ENCODE measurements around the gene GRAMD1B. TPM values are rescaled to one million over a fixed set of nuclear protein-coding genes. Genes with fewer than 3 reads are reported as not detected.
A peak's percentile ranks its signal among the peaks of the same experiment; 100 is the strongest.
"Not testable (repeated sequence)": the region's sequence is repeated elsewhere in the genome, so short reads cannot be mapped to it uniquely, and the experiment has no call there.

GRAMD1B gene
- total RNA-seq, 1 donor from 2014 or later = 1.4 TPM

DNA sequence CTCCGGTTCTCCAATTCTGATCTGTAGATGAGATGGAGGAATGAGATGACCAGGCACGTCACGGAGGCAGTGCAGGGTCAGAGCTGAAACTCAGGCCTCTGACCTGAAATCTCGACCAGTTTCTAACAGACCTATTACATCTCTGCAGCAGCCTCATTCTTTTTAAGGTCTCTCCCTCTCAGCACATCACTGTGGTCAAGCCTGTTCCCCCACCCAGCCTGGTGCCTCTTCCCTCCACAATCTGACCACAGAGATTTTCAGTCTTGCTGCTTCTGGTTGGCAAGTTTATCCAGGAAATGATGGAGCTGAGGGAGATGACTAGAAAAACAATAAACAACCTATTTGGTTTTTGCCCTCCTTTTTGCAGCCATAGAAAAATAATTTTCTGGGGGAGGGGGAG lies 9.5 kb downstream of the GRAMD1B start:
- DNase-seq (ENCODE audit: low spot score) (no peak), ATAC-seq (no peak)

DNA sequence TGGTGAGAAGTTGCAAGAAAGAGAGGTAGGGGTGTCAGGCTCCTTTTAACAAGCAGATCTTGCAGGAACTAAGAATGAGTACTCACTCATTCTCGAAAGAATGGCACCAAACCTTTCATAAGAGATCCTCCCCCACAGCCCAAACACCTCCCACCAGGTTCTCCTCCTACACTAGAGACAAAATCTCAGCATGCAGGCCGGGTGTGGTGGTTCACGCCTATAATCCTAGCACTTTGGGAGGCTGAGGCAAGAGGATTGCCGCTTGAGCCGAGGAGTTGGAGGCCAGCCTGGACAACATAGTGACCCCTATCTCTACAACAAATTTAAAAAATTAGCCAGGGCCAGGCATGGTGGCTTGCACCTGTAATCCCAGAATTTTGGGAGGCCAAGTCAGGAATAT lies 11.1 kb downstream of the GRAMD1B start:
- DNase-seq (ENCODE audit: low spot score) = no peak
- no peak for ATAC-seq

- ATAC-seq = no peak
Observed at GRCh38 chr11:123443851-123444623, 14.0 kb downstream of the GRAMD1B start.

GRCh38 chr11:123448823-123449222 lies 18.8 kb downstream of the GRAMD1B start:
- ATAC-seq (no peak), DNase-seq (ENCODE audit: low spot score) (no peak)

More at GRCh38 chr11:123443851-123444623, 14.0 kb downstream of the GRAMD1B start:
- no peak for DNase-seq (ENCODE audit: low spot score)

- ATAC-seq = no peak
- DNase-seq (ENCODE audit: low spot score) = no peak
Observed at GRCh38 chr11:123449436-123449835, 19.4 kb downstream of the GRAMD1B start.

DNA sequence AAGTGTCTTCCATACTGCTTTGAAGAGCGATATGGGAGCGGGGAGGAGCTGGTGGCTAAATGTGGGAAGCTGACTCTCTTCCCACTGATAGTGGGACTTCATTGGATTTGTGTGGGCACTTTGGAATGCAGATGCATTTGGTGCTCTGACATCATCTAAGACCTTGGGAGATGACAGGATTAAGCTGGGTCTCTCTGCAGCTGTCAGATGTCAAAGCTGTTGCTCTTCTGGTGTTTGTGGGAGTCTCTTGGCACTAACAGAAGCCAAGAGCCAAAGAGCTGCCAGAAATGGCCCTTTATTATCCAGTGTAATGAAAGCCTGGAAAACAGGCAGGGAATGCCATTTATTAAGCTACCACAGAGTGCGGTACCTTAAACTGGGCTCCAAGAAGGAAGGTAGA lies 20.6 kb downstream of the GRAMD1B start:
- ATAC-seq = no peak
- DNase-seq (ENCODE audit: low spot score) = no peak

GRCh38 chr11:123451183-123451781 lies 21.2 kb downstream of the GRAMD1B start:
- no peak for ATAC-seq
- no peak for DNase-seq (ENCODE audit: low spot score)

DNA sequence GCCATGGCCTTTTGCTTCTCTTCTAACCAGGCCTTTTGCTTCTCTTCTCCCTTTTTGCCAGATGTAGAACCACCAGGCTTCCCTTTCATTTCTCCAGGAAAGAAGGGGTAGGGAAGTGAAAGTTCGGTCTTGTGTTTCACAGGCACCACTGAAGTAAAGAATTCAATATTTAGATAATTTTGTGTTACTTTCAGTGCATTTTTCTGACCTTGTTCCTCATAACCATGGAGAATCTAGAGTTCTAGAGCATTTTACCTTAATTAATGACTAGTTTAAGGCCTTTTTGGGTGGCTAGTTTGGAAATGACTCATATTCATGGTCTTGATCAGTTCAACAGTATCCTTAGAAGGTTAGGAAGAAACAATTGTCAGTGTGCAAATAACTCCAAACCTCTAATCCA lies 22.7 kb downstream of the GRAMD1B start:
- DNase-seq (ENCODE audit: low spot score) (no peak), ATAC-seq (no peak)

DNA sequence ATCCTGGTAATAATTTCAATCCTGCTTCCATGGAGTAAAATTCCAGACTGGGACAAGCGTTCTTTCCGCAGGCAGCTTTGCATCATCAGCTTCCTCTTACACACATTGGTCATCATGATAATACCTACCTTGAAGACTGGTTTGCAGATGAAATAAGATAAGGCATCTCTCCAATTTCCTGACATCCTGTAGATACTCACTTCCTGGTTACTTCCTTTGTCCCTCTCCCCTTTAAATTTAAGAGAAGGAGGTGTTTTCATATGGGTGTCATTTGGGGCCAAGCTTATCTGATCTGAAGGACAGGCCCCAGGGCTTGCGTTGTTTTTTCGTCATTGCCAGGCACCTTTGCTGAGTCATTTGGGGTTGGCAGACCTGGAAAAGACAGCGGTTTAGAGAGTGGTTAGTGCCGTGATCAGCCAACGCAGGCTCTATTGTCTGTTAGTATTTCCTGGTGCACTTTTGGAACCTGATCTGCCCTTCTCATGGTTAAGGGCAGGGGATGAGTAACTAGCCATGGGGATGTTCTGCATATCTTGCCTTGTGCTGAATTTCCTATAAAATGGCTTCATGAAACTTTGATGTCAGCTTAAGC lies 24.1 kb downstream of the GRAMD1B start:
- no peak for ATAC-seq
- no peak for DNase-seq (ENCODE audit: low spot score)

- no peak for ATAC-seq
- no peak for DNase-seq (ENCODE audit: low spot score)
Observed at GRCh38 chr11:123454796-123455195, 24.7 kb downstream of the GRAMD1B start.

- DNase-seq (ENCODE audit: low spot score) = not testable (repeated sequence)
Observed at GRCh38 chr11:123456448-123456847, 26.4 kb downstream of the GRAMD1B start.

DNA sequence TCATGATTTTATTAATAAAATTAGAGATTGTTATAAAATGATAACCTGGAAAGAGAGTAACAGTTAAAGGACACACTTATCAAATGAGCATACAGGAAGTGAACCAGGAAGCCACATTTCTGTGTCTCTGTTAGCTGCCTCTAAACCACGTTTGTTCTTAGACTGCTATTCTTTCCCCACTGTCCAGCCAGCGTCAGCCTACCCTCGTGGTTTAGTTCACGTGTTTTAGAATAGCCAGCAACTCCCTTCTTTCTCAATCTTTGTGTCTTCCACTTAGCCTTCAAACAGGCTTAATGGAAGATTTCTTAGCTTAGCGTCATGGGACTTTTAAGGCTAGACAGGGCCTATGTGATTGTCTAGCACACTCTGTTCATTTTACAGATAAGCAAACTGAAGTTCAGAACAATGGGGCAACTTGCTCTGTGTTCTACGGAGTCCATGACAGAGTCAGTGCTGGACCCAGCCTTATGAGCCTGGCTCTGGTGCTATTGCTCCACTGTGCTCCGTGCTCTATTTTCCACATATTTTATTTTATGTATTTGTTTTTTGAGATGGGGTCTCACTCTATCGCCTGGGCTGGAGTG lies 27.2 kb downstream of the GRAMD1B start:
- ATAC-seq (peak; percentile 31), DNase-seq (ENCODE audit: low spot score) (no peak)

More at GRCh38 chr11:123456448-123456847, 26.4 kb downstream of the GRAMD1B start:
- not testable (repeated sequence) for ATAC-seq

GRCh38 chr11:123458501-123458900 lies 28.4 kb downstream of the GRAMD1B start:
- DNase-seq (ENCODE audit: low spot score) (no peak), ATAC-seq (no peak)

DNA sequence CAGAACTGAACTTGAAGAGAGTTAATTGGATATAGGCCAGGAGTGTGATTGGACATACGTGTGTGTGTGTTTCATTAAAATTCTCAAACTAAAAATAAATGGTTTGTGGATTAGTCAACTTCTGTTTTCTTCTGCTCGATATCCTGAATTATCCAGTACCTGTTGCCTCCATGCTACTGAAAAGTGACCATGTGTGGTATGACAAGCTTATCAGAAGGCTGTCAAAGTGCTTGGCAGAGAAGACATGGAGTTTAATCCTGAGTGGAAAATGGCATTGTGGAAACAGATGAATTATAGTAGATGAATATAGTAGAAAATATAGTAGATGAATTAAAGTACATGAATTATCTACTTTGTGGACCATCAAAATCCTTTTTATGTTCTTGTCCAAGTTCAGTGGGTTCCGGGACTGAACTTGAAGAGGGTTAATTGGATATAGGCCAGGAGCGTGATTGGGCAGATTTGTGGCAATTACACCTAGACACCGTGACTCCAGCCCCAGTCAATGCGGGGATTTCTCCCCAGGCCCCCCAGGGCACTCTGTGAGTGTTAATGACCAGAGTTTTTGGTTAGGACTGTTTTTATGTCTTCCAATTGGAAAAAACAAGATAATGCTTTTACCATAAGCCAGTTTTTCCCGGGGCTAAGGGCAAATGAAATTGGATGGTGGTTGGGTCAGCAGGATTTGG lies 30.1 kb downstream of the GRAMD1B start:
- ATAC-seq (no peak), DNase-seq (ENCODE audit: low spot score) (no peak)

DNA sequence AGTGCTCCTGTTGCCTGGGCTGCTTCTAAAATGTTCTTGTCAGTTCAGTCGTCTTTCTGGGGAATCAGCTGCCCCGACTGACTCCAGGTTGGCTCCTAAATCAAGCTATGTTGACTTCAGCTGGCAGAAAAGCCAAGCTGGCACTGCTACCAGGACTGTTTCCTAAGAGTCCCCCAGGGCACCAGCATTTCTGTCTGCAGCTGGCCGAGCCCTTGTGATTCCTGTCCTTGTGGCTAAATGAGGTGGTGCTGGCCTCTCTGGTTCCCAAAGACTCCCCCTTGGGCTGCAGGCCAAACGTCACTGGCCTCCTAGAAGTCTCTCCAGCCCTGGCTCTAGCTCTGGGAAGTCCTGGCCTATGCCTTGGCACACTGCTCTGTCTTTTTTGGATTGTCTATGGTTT lies 31.1 kb downstream of the GRAMD1B start:
- peak; percentile 58 for ATAC-seq
- DNase-seq (ENCODE audit: low spot score) = no peak

GRCh38 chr11:123465667-123466066 lies 35.6 kb downstream of the GRAMD1B start:
- peak; percentile 26 for ATAC-seq
- not testable (repeated sequence) for DNase-seq (ENCODE audit: low spot score)

DNA sequence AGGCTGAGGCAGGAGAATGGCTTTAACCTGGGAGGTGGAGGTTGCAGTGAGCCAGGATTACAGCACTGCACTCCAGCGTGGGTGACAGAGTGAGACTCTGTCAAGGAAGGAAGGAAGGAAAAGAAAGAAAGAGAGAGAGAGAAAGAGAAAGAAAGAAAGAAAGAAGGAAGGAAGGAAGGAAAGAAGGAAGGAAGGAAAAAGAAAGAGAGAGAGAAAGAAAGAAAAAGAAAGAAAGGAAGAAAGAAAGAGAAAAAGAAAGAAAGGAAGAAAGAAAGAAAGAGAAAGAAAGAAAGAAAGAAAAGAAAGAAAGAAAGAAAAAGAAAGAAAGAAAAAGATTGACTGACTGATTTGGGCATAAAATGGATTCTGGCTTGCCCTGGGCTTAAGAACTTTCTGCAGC lies 36.1 kb downstream of the GRAMD1B start:
- not testable (repeated sequence) for DNase-seq (ENCODE audit: low spot score); ATAC-seq

DNA sequence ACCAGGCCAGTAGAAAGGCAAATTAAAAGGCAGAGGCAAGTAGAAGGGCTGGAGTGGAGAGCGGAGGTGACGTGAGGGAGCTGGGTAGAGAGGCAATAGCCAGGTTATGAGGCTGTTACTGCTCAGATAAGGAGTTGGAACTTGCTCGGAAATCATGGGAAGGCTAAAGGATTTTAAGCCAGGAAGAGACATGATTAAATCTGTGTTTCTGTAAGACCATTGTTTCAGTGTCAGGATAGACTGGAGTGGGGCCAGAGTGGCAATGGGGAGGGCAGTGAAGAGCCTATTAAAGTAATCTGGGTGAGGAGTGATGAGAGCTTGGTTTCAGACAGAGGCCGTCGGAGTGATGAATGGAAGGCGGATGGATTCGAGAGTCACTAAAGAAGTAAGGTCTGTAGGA lies 39.0 kb downstream of the GRAMD1B start:
- DNase-seq (ENCODE audit: low spot score) = no peak
- ATAC-seq = no peak

- DNase-seq (ENCODE audit: low spot score) (no peak), ATAC-seq (no peak)
Observed at GRCh38 chr11:123469586-123469985, 39.5 kb downstream of the GRAMD1B start.

DNA sequence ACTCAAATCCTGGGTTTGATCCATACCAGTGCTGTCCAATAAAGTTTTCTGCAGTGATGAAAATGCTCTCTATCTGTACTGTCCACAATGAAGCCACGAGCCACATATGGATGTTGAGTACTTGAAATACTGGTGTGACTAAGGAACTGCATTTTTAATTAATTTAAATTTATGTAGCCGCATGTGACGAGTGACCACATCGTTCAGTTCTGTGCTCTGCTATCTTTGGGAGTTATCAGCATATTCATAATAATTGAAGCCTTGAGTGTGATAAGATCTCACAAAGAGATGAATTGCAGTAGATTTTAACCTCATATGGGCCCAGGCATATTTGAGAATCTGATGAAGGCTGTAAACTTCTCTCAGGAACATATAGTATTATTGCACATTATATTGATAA lies 40.8 kb downstream of the GRAMD1B start:
- ATAC-seq = no peak
- DNase-seq (ENCODE audit: low spot score) = no peak

Data from left lobe of liver (tissue), 2 donors.